HCT116 (cell line): ENCODE results near the gene ZNF681.

Experiments used
- CTCF ChIP-seq, 3 experiments: fragments of 200-600 bp in 1 of 3; sonication (generic) in 1 of 3; IDR thresholded peaks in 2 of 3; conservative IDR thresholded peaks in 1 of 3; 2 replicates each; pipeline ENCODE4 v1.5.1; 2012 to 2017; ENCODE audit warnings: low read depth in 2 of 3, low read length in 2 of 3, antibody characterized with exemption in 1 of 3, borderline replicate concordance in 1 of 3, control low read depth in 1 of 3, mild to moderate bottlenecking in 1 of 3, mixed read lengths in 1 of 3, mixed run types in 1 of 3, moderate library complexity in 1 of 3; ENCODE audit not compliant: insufficient read depth in 1 of 3
- EZH2 ChIP-seq: fragments of 200-600 bp; sonication (generic); IDR thresholded peaks from 2 replicates; pipeline ENCODE4 v1.6.1; 2017; ENCODE audit warnings: antibody characterized with exemption, mixed run types
- EZH2phosphoT487 ChIP-seq: fragments of 200-600 bp; IDR thresholded peaks from 2 replicates; pipeline ENCODE4 v1.6.1; 2018; ENCODE audit warnings: antibody characterized with exemption, borderline replicate concordance
- JUND ChIP-seq: IDR thresholded peaks from 2 replicates; pipeline ENCODE4 v1.6.1; 2012
- POLR2A ChIP-seq: IDR thresholded peaks from 2 replicates; pipeline ENCODE4 v1.7.0; 2011; ENCODE audit warnings: borderline replicate concordance; ENCODE audit not compliant: insufficient read depth, insufficient read length; ENCODE audit errors: extremely low read depth
- POLR2AphosphoS5 ChIP-seq: IDR thresholded peaks from 2 replicates; pipeline ENCODE4 v1.6.1; 2011; ENCODE audit warnings: mild to moderate bottlenecking, low read depth, low read length, moderate library complexity
- RAD21 ChIP-seq: IDR thresholded peaks from 2 replicates; pipeline ENCODE4 v1.6.1; 2012; ENCODE audit warnings: low read depth, mild to moderate bottlenecking
- REST ChIP-seq: IDR thresholded peaks from 2 replicates; pipeline ENCODE4 v1.6.1; 2012; ENCODE audit warnings: low read depth
- SIN3A ChIP-seq: IDR thresholded peaks from 2 replicates; pipeline ENCODE4 v1.6.1; 2012; ENCODE audit warnings: low read depth
- SP1 ChIP-seq: IDR thresholded peaks from 2 replicates; pipeline ENCODE4 v1.6.1; 2012; ENCODE audit warnings: low read depth
- TCF7L2 ChIP-seq: IDR thresholded peaks from 2 replicates; pipeline ENCODE4 v1.7.0; 2011; ENCODE audit warnings: borderline replicate concordance, inconsistent platforms; ENCODE audit not compliant: insufficient read depth, insufficient read length; ENCODE audit errors: extremely low read depth
- YY1 ChIP-seq: IDR thresholded peaks from 2 replicates; pipeline ENCODE4 v1.6.1; 2011; ENCODE audit warnings: low read length, low read depth, moderate library complexity, mild to moderate bottlenecking; ENCODE audit not compliant: insufficient replicate concordance; ENCODE audit errors: extremely low read depth
- TF ChIP-seq, protein P1 (sequence below): IDR thresholded peaks from 2 replicates; pipeline ENCODE4 v1.6.1; 2012
- TF ChIP-seq, protein P2 (sequence below): IDR thresholded peaks from 2 replicates; pipeline ENCODE4 v1.6.1; 2012

DNA sequence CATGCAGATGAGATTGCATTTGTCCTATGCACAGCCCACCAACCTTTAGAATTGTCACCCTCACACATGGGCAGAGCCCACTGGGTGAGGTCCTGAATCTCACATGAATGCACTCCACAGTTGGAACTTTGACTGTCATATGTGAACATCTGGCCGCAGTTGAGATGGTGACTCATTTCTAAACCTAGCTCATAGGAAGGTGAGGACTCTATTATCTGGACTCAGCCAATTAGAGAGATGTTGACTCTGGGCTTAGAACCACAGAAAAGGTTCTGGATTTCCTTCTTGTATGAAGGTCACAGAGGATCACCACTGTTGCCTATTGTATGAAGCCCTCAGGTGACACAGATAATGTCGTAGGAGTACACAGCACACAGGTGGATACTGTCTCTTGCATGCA, 25.6 kb upstream of the ZNF681 start:
- no peak for TF ChIP-seq POLR2A
- TF ChIP-seq CTCF (IDR thresholded peaks at IDR 0.05 in 2 of 3, conservative IDR thresholded peaks at IDR 0.05 in 1 of 3; ENCODE audit: borderline replicate concordance in 1 of 3, insufficient read depth in 1 of 3, low read depth in 2 of 3, low read length in 2 of 3): no peak
- TF ChIP-seq EZH2phosphoT487: no peak
- no peak for TF ChIP-seq SIN3A
- no peak for TF ChIP-seq POLR2AphosphoS5
- no peak for TF ChIP-seq JUND
- TF ChIP-seq EZH2: no peak
- no peak for TF ChIP-seq TCF7L2
- TF ChIP-seq, protein P1, sequence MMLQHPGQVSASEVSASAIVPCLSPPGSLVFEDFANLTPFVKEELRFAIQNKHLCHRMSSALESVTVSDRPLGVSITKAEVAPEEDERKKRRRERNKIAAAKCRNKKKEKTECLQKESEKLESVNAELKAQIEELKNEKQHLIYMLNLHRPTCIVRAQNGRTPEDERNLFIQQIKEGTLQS: no peak
- TF ChIP-seq YY1: no peak
- TF ChIP-seq RAD21: no peak
- TF ChIP-seq REST: no peak
- no peak for TF ChIP-seq SP1
- TF ChIP-seq, protein P2, sequence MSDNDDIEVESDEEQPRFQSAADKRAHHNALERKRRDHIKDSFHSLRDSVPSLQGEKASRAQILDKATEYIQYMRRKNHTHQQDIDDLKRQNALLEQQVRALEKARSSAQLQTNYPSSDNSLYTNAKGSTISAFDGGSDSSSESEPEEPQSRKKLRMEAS: no peak
